Epidermal melanocyte (primary cell): ENCODE results near the gene CREB3L1.

Source experiments
- DNase-seq: peaks from one replicate; pipeline ENCODE4 v3.0.0; 2011; ENCODE audit warnings: low spot score; ENCODE audit not compliant: insufficient read length

Gene CREB3L1

GRCh38 chr11:46363031-46363407 is 85.6 kb downstream of the CREB3L1 start:
- DNase-seq = no peak

- no peak for DNase-seq
Measured at GRCh38 chr11:46363455-46364005, 86.1 kb downstream of the CREB3L1 start.

DNA sequence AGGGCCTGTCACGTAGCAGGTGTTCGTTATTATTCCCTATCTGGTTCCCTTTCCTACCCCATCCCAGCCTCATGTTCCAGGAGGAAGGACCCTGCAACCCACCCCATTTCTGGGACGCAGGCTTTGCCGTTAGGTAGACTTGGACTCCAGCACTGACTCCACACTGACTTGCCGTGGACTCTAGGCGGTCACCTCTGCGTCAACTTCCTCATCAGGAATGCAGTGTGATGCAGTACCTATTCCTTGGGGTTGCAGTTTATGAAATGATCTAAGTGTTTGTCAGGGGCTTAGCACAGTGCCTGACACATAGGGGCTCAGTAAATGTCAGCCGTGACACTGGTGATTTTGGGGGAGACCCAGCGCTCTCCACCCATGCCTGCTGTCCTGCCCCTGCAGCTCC is 86.6 kb downstream of the CREB3L1 start:
- no peak for DNase-seq

DNA sequence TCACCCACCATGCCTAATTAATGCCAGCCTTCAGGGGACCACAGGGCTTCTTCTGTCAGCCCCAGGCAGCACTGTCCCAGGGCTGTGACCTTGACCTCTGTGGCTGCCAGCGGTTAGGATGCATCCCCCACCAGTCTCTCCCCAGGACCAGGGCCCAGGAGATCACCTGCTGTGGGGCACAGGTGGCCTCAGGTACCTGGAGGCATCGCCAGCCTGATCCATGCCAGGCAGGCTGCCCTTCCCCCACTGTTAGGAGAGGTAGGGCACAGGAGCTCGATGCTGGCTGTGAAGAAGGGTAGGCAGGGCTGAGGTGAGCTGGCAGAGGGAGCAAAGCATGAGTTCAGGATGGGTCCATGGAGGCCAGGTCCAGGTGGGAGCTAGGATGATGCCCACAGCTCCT is 87.3 kb downstream of the CREB3L1 start:
- DNase-seq = no peak

DNA sequence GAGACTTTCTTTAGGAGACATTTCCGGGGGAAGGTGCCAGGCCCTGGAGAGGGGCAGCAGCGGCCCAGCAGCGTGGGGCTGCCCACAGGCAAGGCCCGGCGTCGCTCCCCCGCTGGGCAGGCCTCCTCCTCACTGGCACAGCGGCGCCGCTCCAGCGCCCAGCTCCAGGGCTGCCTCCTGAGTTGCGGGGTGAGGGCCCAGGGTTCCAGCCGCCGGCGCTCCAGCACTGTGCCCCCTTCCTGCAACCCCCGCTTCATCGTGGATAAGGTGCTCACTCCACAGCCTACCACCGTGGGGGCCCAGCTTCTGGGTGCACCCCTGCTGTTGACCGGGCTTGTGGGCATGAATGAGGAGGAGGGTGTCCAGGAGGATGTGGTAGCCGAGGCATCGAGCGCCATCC is 88.8 kb downstream of the CREB3L1 start:
- no peak for DNase-seq

DNA sequence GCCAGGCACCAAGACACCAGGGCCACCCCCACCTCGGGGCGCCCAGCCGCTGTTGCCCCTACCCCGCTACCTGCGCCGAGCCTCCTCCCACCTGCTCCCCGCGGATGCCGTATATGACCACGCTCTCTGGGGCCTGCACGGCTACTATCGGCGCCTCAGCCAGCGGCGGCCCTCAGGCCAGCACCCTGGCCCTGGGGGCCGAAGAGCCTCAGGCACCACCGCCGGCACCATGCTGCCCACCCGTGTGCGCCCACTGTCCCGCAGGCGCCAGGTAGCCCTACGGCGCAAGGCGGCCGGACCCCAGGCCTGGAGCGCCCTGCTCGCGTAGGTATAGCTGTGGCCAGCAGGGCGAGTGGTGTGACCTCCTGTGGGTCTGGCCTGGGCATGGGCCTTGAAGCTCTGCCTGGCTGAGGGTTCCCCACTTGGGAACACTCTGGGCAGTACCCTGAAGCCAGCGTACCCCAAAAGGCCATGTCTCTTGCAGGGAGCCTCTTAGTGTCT is 89.2 kb downstream of the CREB3L1 start:
- no peak for DNase-seq

GRCh38 chr11:46367244-46367915 is 89.9 kb downstream of the CREB3L1 start:
- no peak for DNase-seq

GRCh38 chr11:46367916-46368267 is 90.4 kb downstream of the CREB3L1 start:
- no peak for DNase-seq

DNA sequence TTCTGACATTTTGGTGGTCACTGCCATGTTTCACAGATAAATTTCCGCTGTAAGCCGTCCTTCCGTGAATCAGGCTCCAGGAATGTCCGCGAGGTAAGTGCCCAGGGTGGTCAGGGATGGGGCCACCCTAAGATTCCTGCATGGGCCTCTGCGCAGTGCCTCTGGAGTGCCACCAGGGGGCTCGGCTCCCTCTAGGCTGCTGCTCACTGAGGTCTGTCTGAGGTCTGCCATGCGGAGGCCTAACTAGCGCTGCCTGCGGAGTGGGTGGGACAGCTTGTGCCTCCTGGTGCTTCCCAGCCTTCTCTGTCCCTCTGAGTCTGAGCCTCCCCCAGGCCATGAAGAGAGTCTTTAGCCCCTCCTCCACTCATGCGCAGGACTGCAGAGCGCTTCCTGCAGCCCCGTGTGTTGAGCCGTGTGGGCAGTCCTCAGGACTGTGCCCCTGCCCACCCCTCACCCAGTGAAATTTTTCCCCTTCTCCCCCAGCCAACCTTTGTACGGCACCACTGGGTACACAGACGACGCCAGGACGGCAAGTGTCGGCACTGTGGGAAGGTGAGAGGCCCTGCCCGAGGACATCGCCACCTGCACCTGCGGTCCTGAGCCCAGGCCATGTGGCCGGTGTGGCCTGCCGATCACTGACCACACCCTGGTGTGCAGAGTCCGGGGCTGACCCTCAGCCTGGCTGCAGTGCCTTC is 92.1 kb downstream of the CREB3L1 start:
- DNase-seq = peak; percentile 75

DNA sequence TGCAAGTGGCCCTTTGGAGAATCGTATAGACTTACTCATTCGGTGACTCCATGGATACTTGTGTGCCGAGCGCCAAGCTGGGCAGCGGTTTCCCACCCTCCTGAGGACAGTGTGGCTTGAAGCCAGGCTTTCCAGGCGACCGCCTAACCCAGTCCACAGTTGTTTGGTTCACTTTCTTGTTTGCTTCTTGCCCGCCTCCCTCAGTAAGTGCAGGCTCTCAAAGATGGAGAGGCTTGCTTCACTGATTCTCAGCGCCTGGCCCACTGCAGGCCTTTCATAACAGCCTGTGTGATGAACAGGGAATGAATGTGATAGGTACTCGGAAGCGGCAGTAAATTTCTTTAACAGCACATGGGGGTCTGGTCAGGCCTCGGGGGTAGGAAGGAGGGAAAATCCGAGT is 92.8 kb downstream of the CREB3L1 start:
- DNase-seq = no peak
